Liver (tissue), 9 donors: Measurements from ENCODE around the gene ADORA3. TPM values are rescaled to one million over a fixed set of nuclear protein-coding genes. Genes with fewer than 3 reads are reported as not detected.
A peak's percentile ranks its signal among the peaks of the same experiment; 100 is the strongest.

Experiments used
- DNase-seq: peaks from one replicate; pipeline ENCODE4 v3.0.0-alpha.2; 2017; ENCODE audit warnings: low spot score
- H3K27ac ChIP-seq, 2 donors: one replicate each; pipeline ENCODE4 v1.7.0; 2013; ENCODE audit warnings: inconsistent platforms in 2 of 2, low read length in 2 of 2, control low read depth in 1 of 2, low read depth in 1 of 2, mild to moderate bottlenecking in 1 of 2
- H3K27me3 ChIP-seq, 4 donors: one replicate each; pipeline versions ENCODE4 v1.6.1 to v1.7.0; 2013; ENCODE audit warnings: low read length in 3 of 4, inconsistent platforms in 1 of 4, mild to moderate bottlenecking in 1 of 4, moderate library complexity in 1 of 4; ENCODE audit not compliant: control insufficient read depth in 4 of 4, insufficient read depth in 4 of 4
- H3K36me3 ChIP-seq, 4 donors: one replicate each; pipeline versions ENCODE4 v1.6.1 to v1.7.0; 2013; ENCODE audit warnings: low read length in 3 of 4, mild to moderate bottlenecking in 3 of 4, low read depth in 1 of 4, moderate library complexity in 1 of 4; ENCODE audit not compliant: control insufficient read depth in 4 of 4, insufficient read depth in 3 of 4
- H3K4me1 ChIP-seq, 4 donors: one replicate each; pipeline versions ENCODE4 v1.6.1 to v1.7.0; 2013; ENCODE audit warnings: low read length in 3 of 4, mild to moderate bottlenecking in 3 of 4, moderate library complexity in 1 of 4; ENCODE audit not compliant: control insufficient read depth in 4 of 4, insufficient read depth in 4 of 4
- H3K4me3 ChIP-seq, 3 donors: one replicate each; pipeline versions ENCODE4 v1.6.1 to v1.7.0; 2013; ENCODE audit warnings: low read length in 3 of 3, control low read depth in 1 of 3, low read depth in 1 of 3, mild to moderate bottlenecking in 1 of 3
- H3K9ac ChIP-seq, 2 donors: one replicate each; pipeline ENCODE4 v1.7.0; 2013; ENCODE audit warnings: low read length in 2 of 2, mild to moderate bottlenecking in 2 of 2, moderate library complexity in 2 of 2, control low read depth in 1 of 2, low read depth in 1 of 2
- H3K9me3 ChIP-seq, 4 donors: one replicate each; pipeline versions ENCODE4 v1.6.1 to v1.7.0; 2013; ENCODE audit warnings: low read length in 3 of 4; ENCODE audit not compliant: control insufficient read depth in 4 of 4
- FOXA2 ChIP-seq: IDR thresholded peaks from 2 replicates; pipeline ENCODE4 v1.6.1; 2016; ENCODE audit warnings: antibody characterized with exemption
- HNF4A ChIP-seq, 2 donors: conservative IDR thresholded peaks; 2 replicates each; pipeline ENCODE4 v1.6.1; 2016; ENCODE audit warnings: antibody characterized with exemption in 2 of 2, mild to moderate bottlenecking in 2 of 2
- HNF4G ChIP-seq: IDR thresholded peaks from 2 replicates; pipeline ENCODE4 v1.6.1; 2016; ENCODE audit warnings: antibody characterized with exemption
- JUND ChIP-seq, 2 donors: IDR thresholded peaks; 2 replicates each; pipeline ENCODE4 v1.6.1; 2016; ENCODE audit warnings: antibody characterized with exemption in 2 of 2
- NR2F2 ChIP-seq: IDR thresholded peaks from 2 replicates; pipeline ENCODE4 v1.6.1; 2016; ENCODE audit warnings: antibody characterized with exemption
- RAD21 ChIP-seq, 2 donors: IDR thresholded peaks; 2 replicates each; pipeline ENCODE4 v1.6.1; 2016; ENCODE audit warnings: antibody characterized with exemption in 2 of 2, mild to moderate bottlenecking in 2 of 2
- SP1 ChIP-seq: IDR thresholded peaks from 2 replicates; pipeline ENCODE4 v1.6.1; 2018; ENCODE audit warnings: antibody characterized with exemption, mild to moderate bottlenecking
- YY1 ChIP-seq: IDR thresholded peaks from 2 replicates; pipeline ENCODE4 v1.6.1; 2016; ENCODE audit warnings: antibody characterized with exemption, mild to moderate bottlenecking
- WGBS: extraction: QIAGEN DNeasy Blood & Tissue Kit; methylation state at CpG from one replicate; pipeline ENCODE4 v1.1.7; 2013; 5-methylcytosine and 5-hydroxymethylcytosine counted together
- polyA plus RNA-seq, 2 donors: library from polyadenylated mRNA; stranded (reverse) in 1 of 2; unstranded in 1 of 2; fragments of 200-250 nt in 1 of 2; fragments of >200 nt in 1 of 2; fragmentation: Nextera tagmentation in 1 of 2; extraction: Ambion mirVana in 1 of 2; gene quantifications; one replicate each; pipeline versions ENCODE4 v1.2.1 to v1.2.3, GENCODE V29; 2013 to 2015
- total RNA-seq, 2 donors: library from RNA; depleted of rRNA; stranded (reverse); fragments of >200 nt; gene quantifications; one replicate each; pipeline ENCODE4 v1.2.3, GENCODE V29; 2014
- TF ChIP-seq, protein P1 (sequence below): fragments of 150-350 bp; IDR thresholded peaks from 2 replicates; pipeline ENCODE4 v1.5.1; 2017; ENCODE audit warnings: improper control_type of control experiment, low read depth, low read length; ENCODE audit not compliant: missing input control
- TF ChIP-seq, protein P2 (sequence below): IDR thresholded peaks from 2 replicates; pipeline ENCODE4 v1.6.1; 2016; ENCODE audit warnings: antibody characterized with exemption, mild to moderate bottlenecking
- TF ChIP-seq, protein P3 (sequence below): IDR thresholded peaks from 2 replicates; pipeline ENCODE4 v1.6.1; 2016; ENCODE audit warnings: antibody characterized with exemption
- TF ChIP-seq, protein P4 (sequence below): IDR thresholded peaks from 2 replicates; pipeline ENCODE4 v1.6.1; 2016; ENCODE audit warnings: antibody characterized with exemption
- TF ChIP-seq, protein P5 (sequence below): IDR thresholded peaks from 2 replicates; pipeline ENCODE4 v1.6.1; 2016; ENCODE audit warnings: antibody characterized with exemption
- donor health status: healthy.
- donor health status: healthy.
- donor health status: healthy.
- donor health status: healthy.
- donor health status: healthy.

Gene ADORA3
- total and polyA plus RNA-seq, 4 donors, result 0.97 to 5.6 (median 3.2) TPM

DNA sequence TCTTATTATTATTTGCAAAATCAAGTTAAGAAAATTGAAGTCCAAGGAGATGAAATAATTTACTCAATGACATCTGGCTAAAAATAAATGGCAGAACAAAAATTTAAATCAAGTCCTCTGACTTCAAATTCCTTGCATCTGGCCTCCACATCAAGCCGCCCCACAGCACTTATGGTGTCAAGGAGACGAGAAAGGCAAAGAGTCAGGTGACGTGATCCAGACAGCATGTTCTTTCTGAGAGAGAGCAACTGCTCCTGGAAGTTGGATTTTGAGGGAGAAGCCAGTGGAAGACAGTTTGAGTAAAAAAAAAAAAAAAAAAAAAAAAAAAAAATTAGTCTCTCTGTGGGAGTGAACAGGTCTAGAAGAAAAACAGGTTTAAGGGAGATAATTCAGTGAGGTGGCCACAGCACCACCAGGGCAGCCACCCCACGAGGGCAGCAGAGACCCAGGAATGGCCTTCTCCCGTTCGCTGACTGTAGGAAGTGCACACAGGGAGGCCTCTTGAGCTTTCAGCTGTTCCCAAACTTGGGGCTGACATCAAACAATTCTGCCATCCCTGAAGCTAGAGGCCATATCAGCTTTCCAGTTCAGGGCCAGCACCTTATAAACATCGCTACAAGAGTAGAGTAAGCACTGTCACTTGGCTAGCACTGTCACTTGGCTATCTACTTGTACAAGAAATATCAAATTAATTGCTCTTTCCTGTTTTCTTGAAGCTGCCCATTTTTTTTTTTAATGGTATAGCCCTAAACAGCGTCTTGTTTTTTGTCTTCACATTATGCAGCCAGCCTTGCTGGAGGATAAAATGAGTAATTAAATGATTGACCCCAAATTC is 21.8 kb downstream of the ADORA3 start:
- Histone ChIP-seq H3K9me3 (no peaks in the 10 kb centered on the region), H3K4me3 (no peak overlapping the region), H3K27me3 (no peaks in the 10 kb centered on the region), H3K4me1 (no peaks in the 10 kb centered on the region), H3K9ac (no peak overlapping the region), H3K27ac (no peak overlapping the region), H3K36me3 (peaks cover 0 to 3% (median 1%) of the 10 kb centered on the region in 4 donors)
- peak; percentile 33 for TF ChIP-seq NR2F2
- TF ChIP-seq, protein P1, sequence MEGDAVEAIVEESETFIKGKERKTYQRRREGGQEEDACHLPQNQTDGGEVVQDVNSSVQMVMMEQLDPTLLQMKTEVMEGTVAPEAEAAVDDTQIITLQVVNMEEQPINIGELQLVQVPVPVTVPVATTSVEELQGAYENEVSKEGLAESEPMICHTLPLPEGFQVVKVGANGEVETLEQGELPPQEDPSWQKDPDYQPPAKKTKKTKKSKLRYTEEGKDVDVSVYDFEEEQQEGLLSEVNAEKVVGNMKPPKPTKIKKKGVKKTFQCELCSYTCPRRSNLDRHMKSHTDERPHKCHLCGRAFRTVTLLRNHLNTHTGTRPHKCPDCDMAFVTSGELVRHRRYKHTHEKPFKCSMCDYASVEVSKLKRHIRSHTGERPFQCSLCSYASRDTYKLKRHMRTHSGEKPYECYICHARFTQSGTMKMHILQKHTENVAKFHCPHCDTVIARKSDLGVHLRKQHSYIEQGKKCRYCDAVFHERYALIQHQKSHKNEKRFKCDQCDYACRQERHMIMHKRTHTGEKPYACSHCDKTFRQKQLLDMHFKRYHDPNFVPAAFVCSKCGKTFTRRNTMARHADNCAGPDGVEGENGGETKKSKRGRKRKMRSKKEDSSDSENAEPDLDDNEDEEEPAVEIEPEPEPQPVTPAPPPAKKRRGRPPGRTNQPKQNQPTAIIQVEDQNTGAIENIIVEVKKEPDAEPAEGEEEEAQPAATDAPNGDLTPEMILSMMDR, result peak; percentile 77
- TF ChIP-seq, protein P2, sequence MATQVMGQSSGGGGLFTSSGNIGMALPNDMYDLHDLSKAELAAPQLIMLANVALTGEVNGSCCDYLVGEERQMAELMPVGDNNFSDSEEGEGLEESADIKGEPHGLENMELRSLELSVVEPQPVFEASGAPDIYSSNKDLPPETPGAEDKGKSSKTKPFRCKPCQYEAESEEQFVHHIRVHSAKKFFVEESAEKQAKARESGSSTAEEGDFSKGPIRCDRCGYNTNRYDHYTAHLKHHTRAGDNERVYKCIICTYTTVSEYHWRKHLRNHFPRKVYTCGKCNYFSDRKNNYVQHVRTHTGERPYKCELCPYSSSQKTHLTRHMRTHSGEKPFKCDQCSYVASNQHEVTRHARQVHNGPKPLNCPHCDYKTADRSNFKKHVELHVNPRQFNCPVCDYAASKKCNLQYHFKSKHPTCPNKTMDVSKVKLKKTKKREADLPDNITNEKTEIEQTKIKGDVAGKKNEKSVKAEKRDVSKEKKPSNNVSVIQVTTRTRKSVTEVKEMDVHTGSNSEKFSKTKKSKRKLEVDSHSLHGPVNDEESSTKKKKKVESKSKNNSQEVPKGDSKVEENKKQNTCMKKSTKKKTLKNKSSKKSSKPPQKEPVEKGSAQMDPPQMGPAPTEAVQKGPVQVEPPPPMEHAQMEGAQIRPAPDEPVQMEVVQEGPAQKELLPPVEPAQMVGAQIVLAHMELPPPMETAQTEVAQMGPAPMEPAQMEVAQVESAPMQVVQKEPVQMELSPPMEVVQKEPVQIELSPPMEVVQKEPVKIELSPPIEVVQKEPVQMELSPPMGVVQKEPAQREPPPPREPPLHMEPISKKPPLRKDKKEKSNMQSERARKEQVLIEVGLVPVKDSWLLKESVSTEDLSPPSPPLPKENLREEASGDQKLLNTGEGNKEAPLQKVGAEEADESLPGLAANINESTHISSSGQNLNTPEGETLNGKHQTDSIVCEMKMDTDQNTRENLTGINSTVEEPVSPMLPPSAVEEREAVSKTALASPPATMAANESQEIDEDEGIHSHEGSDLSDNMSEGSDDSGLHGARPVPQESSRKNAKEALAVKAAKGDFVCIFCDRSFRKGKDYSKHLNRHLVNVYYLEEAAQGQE, result no peak
- TF ChIP-seq RAD21 (IDR thresholded peaks at IDR 0.05), result peak; percentile 92 to 93
- DNase-seq, result peak; percentile 70
- WGBS, result 53% methylated on average over 8 of the region's 8 CpGs

DNA sequence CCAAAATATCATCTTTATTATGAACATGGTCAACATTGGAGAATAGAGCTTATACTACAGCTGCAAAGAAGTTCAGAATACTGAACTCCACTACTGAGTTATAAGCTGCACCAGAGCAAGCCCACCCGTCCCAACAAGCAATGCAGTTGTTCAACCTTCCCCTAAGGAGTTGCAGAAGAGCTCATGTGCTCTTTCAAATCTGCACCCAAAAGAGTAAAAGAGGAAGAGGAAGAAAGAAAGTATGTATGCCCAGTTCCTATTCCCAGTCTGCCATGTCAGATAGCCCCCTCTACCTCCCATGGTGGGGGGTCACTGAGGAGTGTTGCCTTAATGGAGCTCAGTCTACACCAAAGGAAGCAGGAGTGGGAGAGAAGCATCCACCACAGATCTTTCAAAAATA is 22.8 kb downstream of the ADORA3 start:
- no peaks in the 10 kb centered on the region for H3K4me1 ChIP-seq
- 66% methylated on average over 1 of the region's 1 CpG for WGBS

DNA sequence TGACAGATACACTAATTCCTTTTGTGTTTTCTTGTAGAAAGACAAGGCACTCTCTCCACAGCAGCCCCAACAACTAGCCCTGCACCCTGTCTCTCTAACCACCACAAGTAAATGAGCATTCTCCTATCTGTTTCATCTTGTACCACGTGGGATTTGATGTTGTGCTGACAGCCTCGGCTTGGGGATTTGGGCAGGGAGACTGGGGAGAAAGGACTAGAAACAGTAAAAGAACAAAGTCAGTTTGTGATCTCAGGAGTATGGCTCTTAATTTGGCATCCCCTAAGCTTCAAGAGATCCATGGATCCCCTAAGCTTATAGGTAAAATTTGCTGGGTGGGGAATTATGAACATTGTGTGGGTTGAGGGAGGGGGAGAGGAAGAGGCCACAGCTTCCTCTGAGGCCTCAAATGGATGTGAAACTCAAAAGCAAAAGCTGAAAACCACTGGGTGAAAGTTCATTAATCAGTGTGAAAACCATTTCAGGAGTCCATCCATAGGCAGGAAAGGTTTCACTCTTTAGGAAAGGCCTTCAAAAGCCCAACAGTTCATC is 26.6 kb downstream of the ADORA3 start:
- Histone ChIP-seq H3K27ac (peak overlapping the region in 1 of 2 donors; percentile 66), H3K27me3 (no peaks in the 10 kb centered on the region), H3K9ac (no peak overlapping the region), H3K36me3 (peaks cover 0 to 10% (median 1%) of the 10 kb centered on the region in 4 donors), H3K4me3 (no peak overlapping the region), H3K4me1 (no peaks in the 10 kb centered on the region), H3K9me3 (no peaks in the 10 kb centered on the region)
- 71% methylated on average over 2 of the region's 2 CpGs for WGBS
- no peak for DNase-seq
- TF ChIP-seq, protein P3, sequence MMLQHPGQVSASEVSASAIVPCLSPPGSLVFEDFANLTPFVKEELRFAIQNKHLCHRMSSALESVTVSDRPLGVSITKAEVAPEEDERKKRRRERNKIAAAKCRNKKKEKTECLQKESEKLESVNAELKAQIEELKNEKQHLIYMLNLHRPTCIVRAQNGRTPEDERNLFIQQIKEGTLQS, result no peak
- TF ChIP-seq, protein P4, sequence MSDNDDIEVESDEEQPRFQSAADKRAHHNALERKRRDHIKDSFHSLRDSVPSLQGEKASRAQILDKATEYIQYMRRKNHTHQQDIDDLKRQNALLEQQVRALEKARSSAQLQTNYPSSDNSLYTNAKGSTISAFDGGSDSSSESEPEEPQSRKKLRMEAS, result no peak
- TF ChIP-seq, protein P1, result no peak
- TF ChIP-seq FOXA2, result no peak
- no peak for TF ChIP-seq NR2F2
- peak; percentile 15 for TF ChIP-seq SP1
- no peak for TF ChIP-seq JUND (IDR thresholded peaks at IDR 0.05)
- TF ChIP-seq YY1, result no peak
- TF ChIP-seq, protein P5, sequence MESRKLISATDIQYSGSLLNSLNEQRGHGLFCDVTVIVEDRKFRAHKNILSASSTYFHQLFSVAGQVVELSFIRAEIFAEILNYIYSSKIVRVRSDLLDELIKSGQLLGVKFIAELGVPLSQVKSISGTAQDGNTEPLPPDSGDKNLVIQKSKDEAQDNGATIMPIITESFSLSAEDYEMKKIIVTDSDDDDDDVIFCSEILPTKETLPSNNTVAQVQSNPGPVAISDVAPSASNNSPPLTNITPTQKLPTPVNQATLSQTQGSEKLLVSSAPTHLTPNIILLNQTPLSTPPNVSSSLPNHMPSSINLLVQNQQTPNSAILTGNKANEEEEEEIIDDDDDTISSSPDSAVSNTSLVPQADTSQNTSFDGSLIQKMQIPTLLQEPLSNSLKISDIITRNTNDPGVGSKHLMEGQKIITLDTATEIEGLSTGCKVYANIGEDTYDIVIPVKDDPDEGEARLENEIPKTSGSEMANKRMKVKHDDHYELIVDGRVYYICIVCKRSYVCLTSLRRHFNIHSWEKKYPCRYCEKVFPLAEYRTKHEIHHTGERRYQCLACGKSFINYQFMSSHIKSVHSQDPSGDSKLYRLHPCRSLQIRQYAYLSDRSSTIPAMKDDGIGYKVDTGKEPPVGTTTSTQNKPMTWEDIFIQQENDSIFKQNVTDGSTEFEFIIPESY, result no peak
- no peak for TF ChIP-seq HNF4G

More for the DNA sequence above, 22.8 kb downstream of the ADORA3 start:
- no peak overlapping the region for H3K9ac ChIP-seq
- no peaks in the 10 kb centered on the region for H3K9me3 ChIP-seq
- no peak for DNase-seq
- TF ChIP-seq HNF4A (conservative IDR thresholded peaks at IDR 0.05) (no peak), YY1 (no peak)
- no peaks in the 10 kb centered on the region for H3K27me3 ChIP-seq
- peaks cover 0 to 3% (median 1%) of the 10 kb centered on the region in 4 donors for H3K36me3 ChIP-seq
- no peak overlapping the region for H3K4me3 ChIP-seq
- H3K27ac ChIP-seq, result no peak overlapping the region
